Ishikawa (cell line): ENCODE data around the gene POLR1E.

ENCODE experiments used
- FOXM1 ChIP-seq: IDR thresholded peaks from 2 replicates; pipeline ENCODE4 v1.6.1; 2012; ENCODE audit warnings: low read depth, borderline replicate concordance
- RAD21 ChIP-seq: IDR thresholded peaks from 2 replicates; pipeline ENCODE4 v1.6.1; 2012; ENCODE audit warnings: low read depth
- REST ChIP-seq: IDR thresholded peaks from 2 replicates; pipeline ENCODE4 v1.6.1; 2012; ENCODE audit warnings: low read depth, mild to moderate bottlenecking
- TAF1 ChIP-seq: IDR thresholded peaks from 2 replicates; pipeline ENCODE4 v1.6.1; 2012; ENCODE audit warnings: low read depth, mild to moderate bottlenecking
- ZBTB7A ChIP-seq: IDR thresholded peaks from 2 replicates; pipeline ENCODE4 v1.6.1; 2012; ENCODE audit warnings: low read depth

GRCh38 chr9:37539634-37540033 lies 53.9 kb downstream of the POLR1E start:
- no peak for TF ChIP-seq REST
- TF ChIP-seq ZBTB7A = no peak
- TF ChIP-seq FOXM1 = no peak
- no peak for TF ChIP-seq TAF1
- TF ChIP-seq RAD21 = no peak
